PC-9 (cell line): ENCODE measurements around the gene MCFD2. TPM values are rescaled to one million over a fixed set of nuclear protein-coding genes. Genes with fewer than 3 reads are reported as not detected.

ENCODE experiments used
- BruUV-seq: library from RNA; stranded (reverse); fragments of 400-500 nt; replicated peaks from 2 replicates; lab custom pipeline; 2021; lab: Mats Ljungman, UMichigan
- CTCF ChIA-PET: fragments of 300-600 bp; sonication (Branson Sonifier 250); formaldehyde crosslinking; loops from one replicate; lab custom pipeline; 2022; ENCODE audit warnings: antibody characterized with exemption; lab: Charles Lee
- POLR2A ChIA-PET: fragments of 300-600 bp; sonication (Branson Sonifier 250); formaldehyde crosslinking; loops from one replicate; lab custom pipeline; 2022; ENCODE audit warnings: antibody characterized with exemption; ENCODE audit not compliant: unreplicated experiment; lab: Charles Lee
- DNase-seq, 2 experiments: peaks; one replicate each; pipeline versions ENCODE4 v3.0.0 to v3.0.0-alpha.2; 2015 to 2022; ENCODE audit warnings: mixed read lengths in 1 of 2
- H2AFZ ChIP-seq: fragments of 200-600 bp; sonication (generic); 2 replicates; pipeline ENCODE4 v1.8.1; 2017; ENCODE audit warnings: antibody characterized with exemption
- H3F3A ChIP-seq: fragments of 200-600 bp; sonication (generic); 2 replicates; pipeline ENCODE4 v1.8.1; 2017; ENCODE audit warnings: antibody characterized with exemption, mild to moderate bottlenecking, low read depth; ENCODE audit not compliant: insufficient read depth
- H3K27ac ChIP-seq: fragments of 200-600 bp; sonication (generic); 2 replicates; pipeline ENCODE4 v1.6.1; 2016; ENCODE audit warnings: mixed run types
- H3K27me3 ChIP-seq: fragments of 200-600 bp; sonication (generic); 2 replicates; pipeline ENCODE4 v1.6.1; 2016; ENCODE audit warnings: low read depth, mixed run types; ENCODE audit not compliant: insufficient read depth
- H3K36me3 ChIP-seq: fragments of 200-600 bp; sonication (generic); 2 replicates; pipeline ENCODE4 v1.6.1; 2016; ENCODE audit warnings: low read depth, mixed run types
- H3K4me1 ChIP-seq: fragments of 200-600 bp; sonication (generic); replicated peaks from 2 replicates; pipeline ENCODE4 v1.6.1; 2016; ENCODE audit warnings: mixed run types; ENCODE audit not compliant: insufficient read depth
- H3K4me2 ChIP-seq: fragments of 200-600 bp; sonication (generic); 2 replicates; pipeline ENCODE4 v1.6.1; 2017; ENCODE audit warnings: mixed run types
- H3K4me3 ChIP-seq: fragments of 200-600 bp; sonication (generic); 2 replicates; pipeline ENCODE4 v1.6.1; 2016; ENCODE audit warnings: mixed run types
- H3K79me2 ChIP-seq: fragments of 200-600 bp; sonication (generic); 2 replicates; pipeline ENCODE4 v1.6.1; 2017; ENCODE audit warnings: low read depth, mixed run types
- H3K9me2 ChIP-seq: fragments of 200-600 bp; sonication (generic); 2 replicates; pipeline ENCODE4 v1.8.1; 2017; ENCODE audit warnings: mild to moderate bottlenecking; ENCODE audit not compliant: insufficient read depth
- H3K9me3 ChIP-seq: fragments of 200-600 bp; sonication (generic); 2 replicates; pipeline ENCODE4 v1.8.1; 2016; ENCODE audit warnings: low read depth; ENCODE audit not compliant: insufficient read depth
- H4K20me1 ChIP-seq: fragments of 200-600 bp; sonication (generic); 2 replicates; pipeline ENCODE4 v1.8.1; 2017; ENCODE audit not compliant: insufficient read depth
- CTCF ChIP-seq: fragments of 200-600 bp; sonication (generic); conservative IDR thresholded peaks from 2 replicates; pipeline ENCODE4 v1.6.1; 2017; ENCODE audit warnings: mixed run types, antibody characterized with exemption, mild to moderate bottlenecking, moderate library complexity
- EZH2 ChIP-seq: fragments of 200-600 bp; sonication (generic); IDR thresholded peaks from 2 replicates; pipeline ENCODE4 v1.8.0; 2017; ENCODE audit warnings: antibody characterized with exemption, low read depth
- intact Hi-C: fragments of 100-400 bp; cut with micrococcal nuclease; formaldehyde crosslinking; loops from one replicate; pipeline ENCODE4 v1.10.0; 2022; ENCODE audit not compliant: unreplicated experiment
- total RNA-seq: library from RNA; stranded (reverse); gene quantifications from 2 replicates; pipeline ENCODE4 v1.2.3, GENCODE V29; 2021

MCFD2 gene
- total RNA-seq, 1 experiment from 2014 or later, result 163 TPM

GRCh38 chr2:46963210-46963609 is 47.6 kb upstream of the MCFD2 start:
- H3K79me2 ChIP-seq, result peaks cover 36% of the 10 kb centered on the region
- intact Hi-C loops, result no loop called here
- no peak overlapping the region for H2AFZ ChIP-seq
- H3K27me3 ChIP-seq, result no peaks in the 10 kb centered on the region
- H3K9me2 ChIP-seq, result no peaks in the 10 kb centered on the region
- H3K36me3 ChIP-seq, result peaks cover 5% of the 10 kb centered on the region
- H3K4me3 ChIP-seq, result no peak overlapping the region; the same call in 1 of the 2 replicates
- BruUV-seq, result no TSS peak
- H3K9me3 ChIP-seq, result no peaks in the 10 kb centered on the region
- DNase-seq, result peak; percentile 42 to 54
- H3K4me1 ChIP-seq, result peaks cover 64% of the 10 kb centered on the region
- CTCF ChIA-PET, result no interaction called here
- H3K27ac ChIP-seq, result peak overlapping the region; percentile 93
- H4K20me1 ChIP-seq, result no peaks in the 10 kb centered on the region
- H3F3A ChIP-seq, result peaks cover 63% of the 10 kb centered on the region
- POLR2A ChIA-PET, result interaction anchor here (0.5 to 0.7 kb wide), 3 partner anchors 8 to 202 kb away, joined by 3 to 8 read pairs (median 3); no protein-coding TSS in a partner anchor
- TF ChIP-seq CTCF (no peak), EZH2 (no peak)
- H3K4me2 ChIP-seq, result peak overlapping the region; percentile 67

- no peak for DNase-seq
- peak overlapping the region; percentile 93 for H3K27ac ChIP-seq
- no peaks in the 10 kb centered on the region for H4K20me1 ChIP-seq
- no peaks in the 10 kb centered on the region for H3K27me3 ChIP-seq
- ChIA-PET POLR2A (interaction anchor here (0.6 kb wide), 1 partner anchor 21 kb away, joined by 3 read pairs; no protein-coding TSS in a partner anchor), CTCF (no interaction called here)
- H3K9me3 ChIP-seq, result no peaks in the 10 kb centered on the region
- peaks cover 8% of the 10 kb centered on the region for H3K36me3 ChIP-seq
- H3K9me2 ChIP-seq, result no peaks in the 10 kb centered on the region
- H3K4me2 ChIP-seq, result peak overlapping the region; percentile 67
- H3K79me2 ChIP-seq, result peaks cover 35% of the 10 kb centered on the region
- H3K4me3 ChIP-seq, result no peak overlapping the region
- intact Hi-C loops, result no loop called here
- BruUV-seq, result TSS peak; percentile 25
- TF ChIP-seq EZH2, result no peak
- TF ChIP-seq CTCF, result no peak
- H3F3A ChIP-seq, result peaks cover 58% of the 10 kb centered on the region
- H2AFZ ChIP-seq, result no peak overlapping the region
- peaks cover 60% of the 10 kb centered on the region for H3K4me1 ChIP-seq
These were observed 47.1 kb upstream of the MCFD2 start for GRCh38 chr2:46962751-46963150.

- intact Hi-C loops, result no loop called here
- H3F3A ChIP-seq, result peaks cover 50% of the 10 kb centered on the region
- TF ChIP-seq CTCF (no peak), EZH2 (no peak)
- peaks cover 9% of the 10 kb centered on the region for H3K36me3 ChIP-seq
- no peak for DNase-seq
- peaks cover 52% of the 10 kb centered on the region for H3K4me1 ChIP-seq
- POLR2A ChIA-PET, result interaction anchor here (0.6 kb wide), 1 partner anchor 22 kb away, joined by 4 read pairs; no protein-coding TSS in a partner anchor
- no peaks in the 10 kb centered on the region for H4K20me1 ChIP-seq
- H3K9me2 ChIP-seq, result no peaks in the 10 kb centered on the region
- H3K4me3 ChIP-seq, result no peak overlapping the region
- no peaks in the 10 kb centered on the region for H3K9me3 ChIP-seq
- no peaks in the 10 kb centered on the region for H3K27me3 ChIP-seq
- H3K27ac ChIP-seq, result no peak overlapping the region
- no TSS peak for BruUV-seq
- peaks cover 47% of the 10 kb centered on the region for H3K79me2 ChIP-seq
- no peak overlapping the region for H3K4me2 ChIP-seq
- no peak overlapping the region for H2AFZ ChIP-seq
- CTCF ChIA-PET, result no interaction called here
These were observed 45.0 kb upstream of the MCFD2 start for GRCh38 chr2:46960618-46961017.
